Measurements from ENCODE around the gene LIMCH1. TPM values are rescaled to one million over a fixed set of nuclear protein-coding genes. Genes with fewer than 3 reads are reported as not detected.

The LIMCH1 gene
- total and polyA plus RNA-seq, 7 donors = 0.46 to 26.0 (median 6.7) TPM

DNA sequence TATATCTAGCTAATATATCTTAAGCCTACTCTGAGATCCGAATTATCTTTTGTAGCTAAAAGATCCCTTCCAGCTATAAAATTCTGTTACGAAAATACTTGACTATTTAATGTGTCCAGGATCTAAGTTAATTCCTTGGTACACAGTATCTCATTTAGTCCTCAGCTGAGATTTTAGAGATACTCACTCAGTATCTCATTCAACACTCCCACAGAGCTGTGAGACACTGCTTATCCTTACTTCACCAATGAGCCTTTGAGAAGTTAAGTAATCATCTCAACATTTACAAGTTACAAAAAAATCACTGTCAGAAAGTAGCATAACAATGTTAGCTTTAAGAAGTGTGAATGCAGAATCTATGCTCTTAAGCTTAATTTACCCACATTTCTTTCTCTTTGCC lies 76.6 kb downstream of the LIMCH1 start:
- WGBS, 2 donors = 90 to 95% methylated on average over 2 of the region's 2 CpGs
- Histone ChIP-seq H3K4me3 (peak overlapping the region in 1 of 4 donors; percentile 42), H3K4me1 (peaks cover 0 to 45% (median 28%) of the 10 kb centered on the region in 4 donors), H3K36me3 (peaks cover 0 to 5% (median 2%) of the 10 kb centered on the region in 4 donors), H3K27me3 (no peaks in the 10 kb centered on the region), H3K27ac (peak overlapping the region in 2 of 4 donors; percentile 83 to 86), H3K9me3 (no peaks in the 10 kb centered on the region)
- no peak for DNase-seq
- no peak for TF ChIP-seq POLR2AphosphoS5 (IDR thresholded peaks at IDR 0.05)
- TF ChIP-seq CTCF (IDR thresholded peaks at IDR 0.05) = no peak
- TF ChIP-seq POLR2A (IDR thresholded peaks at IDR 0.05) = no peak
- TF ChIP-seq EP300 (IDR thresholded peaks at IDR 0.05) = no peak
- intact Hi-C loops (cut with DNase I) = loop anchor here (5.0 kb wide), 1 partner anchor 252 kb away; no protein-coding TSS in a partner anchor

DNA sequence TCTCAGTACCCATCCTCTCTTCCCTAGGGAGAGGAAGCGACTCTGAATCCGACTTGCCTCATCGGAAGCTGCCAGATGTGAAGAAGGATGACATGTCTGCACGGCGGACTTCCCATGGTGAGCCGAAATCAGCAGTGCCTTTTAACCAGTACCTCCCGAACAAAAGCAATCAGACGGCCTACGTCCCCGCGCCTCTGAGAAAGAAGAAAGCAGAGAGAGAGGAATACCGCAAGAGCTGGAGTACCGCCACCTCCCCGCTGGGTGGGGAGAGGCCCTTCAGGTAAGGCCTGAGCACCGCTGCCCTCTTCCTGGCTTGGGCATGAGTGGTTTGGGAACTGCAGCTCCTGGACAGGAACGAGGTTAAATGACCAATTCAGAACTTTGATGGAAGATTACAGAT lies 81.2 kb downstream of the LIMCH1 start:
- Histone ChIP-seq H3K4me3 (no peak overlapping the region), H3K36me3 (peaks cover 0 to 6% (median 2%) of the 10 kb centered on the region in 4 donors), H3K9me3 (no peaks in the 10 kb centered on the region), H3K4me1 (peaks cover 0 to 8% (median 4%) of the 10 kb centered on the region in 4 donors), H3K27me3 (no peaks in the 10 kb centered on the region), H3K27ac (no peak overlapping the region)
- WGBS, 2 donors = 94 to 96% methylated on average over 16 of the region's 16 CpGs
- DNase-seq = no peak
- intact Hi-C loops (cut with DNase I) = no loop called here
- TF ChIP-seq EP300 (IDR thresholded peaks at IDR 0.05) (no peak), CTCF (IDR thresholded peaks at IDR 0.05) (no peak), POLR2A (IDR thresholded peaks at IDR 0.05) (no peak), POLR2AphosphoS5 (IDR thresholded peaks at IDR 0.05) (no peak)

DNA sequence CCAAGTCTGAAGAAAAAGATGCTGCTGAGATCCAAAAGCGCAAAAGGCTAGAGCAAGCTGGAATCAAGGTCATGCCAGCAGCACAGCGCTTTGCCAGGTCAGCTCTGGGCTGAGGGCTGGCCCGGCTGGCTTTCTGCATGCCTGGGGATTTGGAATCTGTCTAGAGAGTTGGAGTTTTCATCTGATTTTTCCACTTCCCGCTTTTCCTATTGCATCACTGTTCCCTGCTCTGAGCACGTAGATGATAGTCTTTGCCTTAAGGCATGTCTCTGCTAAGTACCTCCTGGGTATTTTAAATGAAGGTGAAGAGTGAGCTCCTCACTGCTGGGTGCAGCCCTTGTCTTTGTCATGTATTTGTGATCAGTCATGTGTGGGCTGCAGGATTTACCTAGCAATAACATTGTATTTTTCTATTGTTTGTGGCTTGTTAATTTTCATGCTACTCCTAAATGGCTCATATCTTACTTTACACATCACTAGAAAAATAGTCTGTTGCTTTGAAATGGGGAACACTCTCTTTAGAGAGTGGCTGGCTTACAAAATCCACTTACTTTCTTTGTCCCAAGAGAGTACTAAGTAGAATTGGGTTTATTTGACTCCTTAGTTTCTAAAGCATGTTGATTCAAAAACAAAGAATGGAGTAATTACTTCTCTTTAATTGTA lies 82.8 kb downstream of the LIMCH1 start:
- WGBS, 2 donors = 94 to 95% methylated on average over 5 of the region's 5 CpGs
- Histone ChIP-seq H3K27me3 (no peaks in the 10 kb centered on the region), H3K4me1 (peaks cover 0 to 12% (median 3%) of the 10 kb centered on the region in 4 donors), H3K27ac (no peak overlapping the region), H3K4me3 (no peak overlapping the region), H3K36me3 (peaks cover 0 to 6% (median 2%) of the 10 kb centered on the region in 4 donors), H3K9me3 (no peaks in the 10 kb centered on the region)
- intact Hi-C loops (cut with DNase I) = no loop called here
- DNase-seq = no peak
- TF ChIP-seq POLR2A (IDR thresholded peaks at IDR 0.05) (no peak), POLR2AphosphoS5 (IDR thresholded peaks at IDR 0.05) (no peak), EP300 (IDR thresholded peaks at IDR 0.05) (no peak), CTCF (IDR thresholded peaks at IDR 0.05) (no peak)

DNA sequence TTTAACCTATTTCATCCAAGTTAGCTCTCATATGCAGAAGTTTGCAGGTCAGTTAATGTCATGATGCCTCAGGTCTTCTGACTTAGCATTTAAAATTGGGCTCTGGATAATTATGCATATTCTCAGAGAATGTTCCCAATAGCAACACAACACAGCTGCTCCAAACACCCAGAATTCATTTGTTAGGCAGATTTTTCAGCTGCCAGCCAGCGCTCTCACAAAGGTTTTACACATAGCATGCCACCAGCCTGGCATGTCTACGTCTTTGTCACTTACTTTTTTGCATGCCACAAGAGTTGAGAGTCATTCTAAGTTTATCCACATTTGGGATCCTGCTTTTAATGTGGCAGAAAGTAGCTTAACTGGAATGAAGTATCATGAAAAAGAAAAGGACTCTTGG lies 84.8 kb downstream of the LIMCH1 start:
- no peaks in the 10 kb centered on the region for H3K27me3 ChIP-seq
- intact Hi-C loops (cut with DNase I) = no loop called here
- H3K4me1 ChIP-seq = peaks cover 0 to 12% (median 4%) of the 10 kb centered on the region in 4 donors
- no peak overlapping the region for H3K4me3 ChIP-seq
- TF ChIP-seq CTCF (IDR thresholded peaks at IDR 0.05) = no peak
- TF ChIP-seq POLR2AphosphoS5 (IDR thresholded peaks at IDR 0.05) = no peak
- DNase-seq = no peak
- no peaks in the 10 kb centered on the region for H3K9me3 ChIP-seq
- WGBS, 2 donors = 91 to 93% methylated on average over 2 of the region's 2 CpGs
- no peak overlapping the region for H3K27ac ChIP-seq
- peaks cover 0 to 6% (median 2%) of the 10 kb centered on the region in 4 donors for H3K36me3 ChIP-seq

DNA sequence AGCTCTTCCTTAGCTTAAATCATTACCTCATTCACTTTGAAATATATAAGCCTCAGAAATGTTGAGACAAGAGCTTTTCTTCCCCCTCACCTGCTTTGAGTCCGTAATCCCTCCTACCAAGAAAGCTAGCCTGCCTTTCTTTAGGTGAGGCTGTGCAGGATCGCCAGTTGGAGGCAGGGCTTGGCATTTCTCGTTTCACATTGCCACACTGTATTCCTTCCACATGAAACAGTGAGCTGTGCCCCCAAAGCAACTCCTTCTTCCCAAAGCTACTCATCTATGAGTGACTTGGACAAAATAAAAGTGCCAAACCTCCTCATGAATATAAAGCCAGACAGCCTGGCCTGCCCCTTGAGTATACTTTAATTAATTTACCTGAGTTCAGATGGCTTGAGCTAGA lies 86.8 kb downstream of the LIMCH1 start:
- H3K27me3 ChIP-seq = no peaks in the 10 kb centered on the region
- no peaks in the 10 kb centered on the region for H3K36me3 ChIP-seq
- DNase-seq = no peak
- H3K4me1 ChIP-seq = peaks cover 0 to 12% (median 4%) of the 10 kb centered on the region in 4 donors
- H3K4me3 ChIP-seq = no peak overlapping the region
- WGBS, 2 donors = 91% methylated on average over 3 of the region's 3 CpGs
- no peaks in the 10 kb centered on the region for H3K9me3 ChIP-seq
- intact Hi-C loops (cut with DNase I) = no loop called here
- H3K27ac ChIP-seq = no peak overlapping the region
- TF ChIP-seq EP300 (IDR thresholded peaks at IDR 0.05) (no peak), POLR2A (IDR thresholded peaks at IDR 0.05) (no peak), POLR2AphosphoS5 (IDR thresholded peaks at IDR 0.05) (no peak), CTCF (IDR thresholded peaks at IDR 0.05) (no peak)
